Activated T-cell treated with anti-CD3 and anti-CD28 coated beads for 48 hours (primary cell): ENCODE results near the gene FAM193A.
A peak's percentile ranks its signal among the peaks of the same experiment; 100 is the strongest.
"Not testable (repeated sequence)": the region's sequence is repeated elsewhere in the genome, so short reads cannot be mapped to it uniquely, and the experiment has no call there.

Experiments
- DNase-seq: peaks from one replicate; pipeline ENCODE4 v3.0.0-alpha.2; 2020; ENCODE audit warnings: low read depth

Gene FAM193A

GRCh38 chr4:2728806-2729532 is 192.5 kb downstream of the FAM193A start:
- DNase-seq: no peak

GRCh38 chr4:2729533-2729875 is 193.1 kb downstream of the FAM193A start:
- no peak for DNase-seq

- DNase-seq: no peak
Observed at GRCh38 chr4:2731907-2732317, 195.5 kb downstream of the FAM193A start.

- DNase-seq: no peak
Observed at GRCh38 chr4:2732526-2732925, 196.1 kb downstream of the FAM193A start.

GRCh38 chr4:2733001-2733843 is 196.8 kb downstream of the FAM193A start:
- no peak for DNase-seq

GRCh38 chr4:2733844-2734574 is 197.6 kb downstream of the FAM193A start:
- no peak for DNase-seq

GRCh38 chr4:2734612-2735011 is 198.2 kb downstream of the FAM193A start:
- DNase-seq: no peak

- DNase-seq: no peak
Observed at GRCh38 chr4:2735869-2736268, 199.4 kb downstream of the FAM193A start.

- DNase-seq: not testable (repeated sequence)
Observed at GRCh38 chr4:2738296-2738695, 201.8 kb downstream of the FAM193A start.

GRCh38 chr4:2741626-2742025 is 205.2 kb downstream of the FAM193A start:
- DNase-seq: no peak

- no peak for DNase-seq
Observed at GRCh38 chr4:2742081-2742822, 205.8 kb downstream of the FAM193A start.

GRCh38 chr4:2742823-2743517 is 206.5 kb downstream of the FAM193A start:
- DNase-seq: no peak

- DNase-seq: no peak
Observed at GRCh38 chr4:2743518-2744445, 207.3 kb downstream of the FAM193A start.

GRCh38 chr4:2744576-2745270 is 208.3 kb downstream of the FAM193A start:
- DNase-seq: no peak

- DNase-seq: no peak
Observed at GRCh38 chr4:2745516-2745915, 209.1 kb downstream of the FAM193A start.

GRCh38 chr4:2745981-2746806 is 209.7 kb downstream of the FAM193A start:
- peak; percentile 90 for DNase-seq

GRCh38 chr4:2746891-2747695 is 210.6 kb downstream of the FAM193A start:
- DNase-seq: no peak
